SH-SY5Y (cell line): Measurements from ENCODE around the gene DENND1B.

Experiments used
- GATA2 ChIP-seq: IDR thresholded peaks from 2 replicates; pipeline ENCODE4 v1.6.1; 2011; ENCODE audit warnings: mild to moderate bottlenecking, low read depth, low read length
- GATA3 ChIP-seq: IDR thresholded peaks from 2 replicates; pipeline ENCODE4 v1.6.1; 2011; ENCODE audit warnings: low read depth, mild to moderate bottlenecking, low read length, moderate library complexity

- TF ChIP-seq GATA2 = no peak
- no peak for TF ChIP-seq GATA3
These were observed 25.3 kb upstream of the DENND1B start for GRCh38 chr1:197800379-197801110.
